RWPE1 (cell line): ENCODE results near the gene TYMS.

ENCODE experiments used
- CTCF ChIA-PET: fragments of 350-600 bp; sonication (Branson Sonifier 250); formaldehyde crosslinking; extraction: SDS; loops from one replicate; lab custom pipeline; 2021; lab: Yijun Ruan, JAX
- POLR2A ChIA-PET: fragments of 400-600 bp; formaldehyde crosslinking; extraction: SDS; loops from one replicate; lab custom pipeline; 2020; ENCODE audit warnings: antibody characterized with exemption; ENCODE audit not compliant: low non-redundant PET; lab: Yijun Ruan, JAX
- DNase-seq: peaks from one replicate; pipeline ENCODE4 v3.0.0; 2012; ENCODE audit warnings: low spot score
- H3K27ac ChIP-seq: fragments of 450-650 bp; 2 replicates; pipeline ENCODE4 v1.5.1; 2017
- CTCF ChIP-seq: fragments of 450-650 bp; conservative IDR thresholded peaks from 2 replicates; pipeline ENCODE4 v1.5.1; 2017; ENCODE audit warnings: low read depth, mild to moderate bottlenecking

TYMS gene

GRCh38 chr18:653512-653911 lies 3.9 kb upstream of the TYMS start:
- no peak for DNase-seq
- POLR2A ChIA-PET: no interaction called here
- no peak overlapping the region for H3K27ac ChIP-seq
- CTCF ChIA-PET: interaction anchor here (0.6 to 0.7 kb wide), 2 partner anchors 57 to 261 kb away, joined by 4 to 5 read pairs; no protein-coding TSS in a partner anchor
- TF ChIP-seq CTCF: no peak

GRCh38 chr18:654601-655000 lies 2.9 kb upstream of the TYMS start:
- POLR2A ChIA-PET: no interaction called here
- no peak overlapping the region for H3K27ac ChIP-seq
- DNase-seq: no peak
- TF ChIP-seq CTCF: no peak
- CTCF ChIA-PET: no interaction called here

- no peak for DNase-seq
- CTCF ChIA-PET: no interaction called here
- POLR2A ChIA-PET: no interaction called here
- TF ChIP-seq CTCF: no peak
- H3K27ac ChIP-seq: no peak overlapping the region
Observed at GRCh38 chr18:655445-655844, 2.0 kb upstream of the TYMS start.

- H3K27ac ChIP-seq: peak overlapping the region; percentile 99
- CTCF ChIA-PET: interaction anchor here (0.7 to 2.0 kb wide), 3 partner anchors 34 to 563 kb away, joined by 3 to 13 read pairs (median 3); partner anchors contain the start of gene YES1
- no peak for TF ChIP-seq CTCF
Observed at GRCh38 chr18:658001-658946, 821 bp downstream of the TYMS start.

GRCh38 chr18:658947-659533 lies 1.6 kb downstream of the TYMS start:
- no peak for TF ChIP-seq CTCF
- DNase-seq: no peak
- H3K27ac ChIP-seq: peak overlapping the region; percentile 99
- POLR2A ChIA-PET: no interaction called here
- CTCF ChIA-PET: interaction anchor here (0.7 to 2.0 kb wide), 2 partner anchors 35 to 564 kb away, joined by 3 to 13 read pairs; no protein-coding TSS in a partner anchor

More at GRCh38 chr18:658001-658946, 821 bp downstream of the TYMS start:
- peak; percentile 96 for DNase-seq
- POLR2A ChIA-PET: interaction anchor here (0.5 kb wide), 1 partner anchor 159 kb away, joined by 3 read pairs; no protein-coding TSS in a partner anchor

GRCh38 chr18:659597-659996 lies 2.1 kb downstream of the TYMS start:
- DNase-seq: no peak
- peak overlapping the region; percentile 99 for H3K27ac ChIP-seq
- ChIA-PET CTCF (no interaction called here), POLR2A (no interaction called here)
- TF ChIP-seq CTCF: no peak
